ENCODE data around the gene LANCL2. TPM values are rescaled to one million over a fixed set of nuclear protein-coding genes. Genes with fewer than 3 reads are reported as not detected.
A peak's percentile ranks its signal among the peaks of the same experiment; 100 is the strongest.

The LANCL2 gene
- total RNA-seq, 1 experiment from 2014 or later = 26.4 TPM

DNA sequence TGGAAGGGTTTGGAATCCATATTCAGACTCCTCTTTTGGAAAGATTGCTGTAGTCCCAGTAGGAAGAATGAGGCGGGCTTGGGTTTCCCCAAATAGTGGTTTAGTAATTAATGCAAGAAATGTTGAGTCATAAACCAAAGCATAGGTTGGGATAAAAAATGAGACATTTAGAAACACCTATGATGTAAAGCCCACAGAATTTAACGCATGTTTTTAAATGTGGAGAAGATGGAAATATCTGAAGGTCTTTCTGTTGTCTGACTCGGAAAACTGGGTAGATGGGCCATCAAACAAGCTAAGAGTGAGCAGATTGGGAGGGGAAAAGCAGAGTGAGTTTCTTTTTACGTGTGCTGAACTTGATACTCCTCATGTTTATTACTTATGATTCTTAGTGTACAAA, 62.2 kb downstream of the LANCL2 start:
- DNase-seq = no peak
- no peak overlapping the region for H4K5ac ChIP-seq (ENCODE audit: insufficient read length, low read depth, low read length)
- H2BK12ac ChIP-seq (ENCODE audit: insufficient read length, low read depth, low read length) = no peak overlapping the region
- H3K18ac ChIP-seq (ENCODE audit: insufficient read length, low read depth, low read length) = no peak overlapping the region
- H3K79me1 ChIP-seq (ENCODE audit: insufficient read depth, low read depth, low read length, poor library complexity, severe bottlenecking) = no peaks in the 10 kb centered on the region
- H4K91ac ChIP-seq (ENCODE audit: insufficient read length, low read depth, low read length) = no peak overlapping the region
- Mint-ChIP-seq H3K4me3 (no peak overlapping the region), H3K4me1 (peaks cover 22 to 23% of the 10 kb centered on the region in 2 experiments), H3K9me3 (no peaks in the 10 kb centered on the region), H3K27me3 (ENCODE audit: low read depth) (no peaks in the 10 kb centered on the region; the same call in 1 of the 2 replicates), H3K27ac (peak overlapping the region in 2 of 3 experiments; percentile 21 to 80; a peak in 3 of 7 replicates), H3K36me3 (ENCODE audit: insufficient read depth in 1 of 3, low read depth in 3 of 3) (peaks cover 6 to 16% (median 9%) of the 10 kb centered on the region in 3 experiments; a peak in 6 of 7 replicates)
- TF ChIP-seq, protein P1, sequence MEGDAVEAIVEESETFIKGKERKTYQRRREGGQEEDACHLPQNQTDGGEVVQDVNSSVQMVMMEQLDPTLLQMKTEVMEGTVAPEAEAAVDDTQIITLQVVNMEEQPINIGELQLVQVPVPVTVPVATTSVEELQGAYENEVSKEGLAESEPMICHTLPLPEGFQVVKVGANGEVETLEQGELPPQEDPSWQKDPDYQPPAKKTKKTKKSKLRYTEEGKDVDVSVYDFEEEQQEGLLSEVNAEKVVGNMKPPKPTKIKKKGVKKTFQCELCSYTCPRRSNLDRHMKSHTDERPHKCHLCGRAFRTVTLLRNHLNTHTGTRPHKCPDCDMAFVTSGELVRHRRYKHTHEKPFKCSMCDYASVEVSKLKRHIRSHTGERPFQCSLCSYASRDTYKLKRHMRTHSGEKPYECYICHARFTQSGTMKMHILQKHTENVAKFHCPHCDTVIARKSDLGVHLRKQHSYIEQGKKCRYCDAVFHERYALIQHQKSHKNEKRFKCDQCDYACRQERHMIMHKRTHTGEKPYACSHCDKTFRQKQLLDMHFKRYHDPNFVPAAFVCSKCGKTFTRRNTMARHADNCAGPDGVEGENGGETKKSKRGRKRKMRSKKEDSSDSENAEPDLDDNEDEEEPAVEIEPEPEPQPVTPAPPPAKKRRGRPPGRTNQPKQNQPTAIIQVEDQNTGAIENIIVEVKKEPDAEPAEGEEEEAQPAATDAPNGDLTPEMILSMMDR (conservative IDR thresholded peaks at IDR 0.05) = no peak
- no peaks in the 10 kb centered on the region for H4K20me1 ChIP-seq (ENCODE audit: control insufficient read depth, insufficient read depth, insufficient read length)
- H3K79me2 ChIP-seq (ENCODE audit: insufficient read depth, low read length) = no peaks in the 10 kb centered on the region
- H2BK15ac ChIP-seq (ENCODE audit: low read depth, low read length) = no peak overlapping the region
- H3K4me2 ChIP-seq (ENCODE audit: insufficient read depth, insufficient read length, low read length) = no peak overlapping the region
- H2BK20ac ChIP-seq (ENCODE audit: low read depth, low read length, poor library complexity, severe bottlenecking) = no peak overlapping the region
- no peak overlapping the region for H3K9ac ChIP-seq (ENCODE audit: extremely low read depth, insufficient read length, low read length)
- H3K23me2 ChIP-seq (ENCODE audit: insufficient read length, low read depth, low read length, poor library complexity, severe bottlenecking) = no peaks in the 10 kb centered on the region
- no peak overlapping the region for H4K8ac ChIP-seq (replicated peaks; ENCODE audit: insufficient read length, low read depth, low read length)
- H3K14ac ChIP-seq (ENCODE audit: insufficient read depth, low read length) = no peak overlapping the region
- no peaks in the 10 kb centered on the region for H3K27me3 ChIP-seq (ENCODE audit: insufficient read depth, low read length)
- H3K4me1 ChIP-seq (ENCODE audit: insufficient read depth, low read length) = peaks cover 4% of the 10 kb centered on the region
- no peak overlapping the region for H2BK5ac ChIP-seq (ENCODE audit: insufficient read length, low read length)
- H2AK5ac ChIP-seq (ENCODE audit: insufficient read length, low read length) = no peak overlapping the region
- H3K9me3 ChIP-seq (ENCODE audit: control insufficient read depth, low read depth, low read length) = no peaks in the 10 kb centered on the region
- no peak overlapping the region for H3K27ac ChIP-seq (ENCODE audit: insufficient read length, low read depth, low read length)
- H2AFZ ChIP-seq (ENCODE audit: low read length) = no peak overlapping the region
- H2BK120ac ChIP-seq (ENCODE audit: low read depth, low read length, poor library complexity, severe bottlenecking) = no peak overlapping the region
- H3T11ph ChIP-seq (ENCODE audit: low read length) = no peak overlapping the region
- no peak overlapping the region for H3K23ac ChIP-seq (ENCODE audit: insufficient read length, low read depth, low read length)
- no CpG with 5 or more reads among the region's 4 CpGs for WGBS (ENCODE audit: extremely low coverage, insufficient read length, low lambda C conversion rate)
- no peak overlapping the region for H3K56ac ChIP-seq (ENCODE audit: insufficient read length, low read depth, low read length)
- H3K4ac ChIP-seq (ENCODE audit: low read depth, low read length) = no peak overlapping the region

All from H9 (cell line).